NCI-H2107 treated with DMSO at 0.1 percent for 48 hours (cell line): Measurements from ENCODE around the gene EPHB2.
A peak's percentile ranks its signal among the peaks of the same experiment; 100 is the strongest.

ENCODE experiments used
- DNase-seq: peaks from one replicate; lab custom pipeline; 2025; ENCODE audit not compliant: unreplicated experiment; lab: John Stamatoyannopoulos, UW

The EPHB2 gene

GRCh38 chr1:22908880-22909426 lies 198.3 kb downstream of the EPHB2 start:
- no peak for DNase-seq

- DNase-seq = no peak
These were observed 199.6 kb downstream of the EPHB2 start for GRCh38 chr1:22910286-22910685.

- DNase-seq = no peak
These were observed 200.5 kb downstream of the EPHB2 start for GRCh38 chr1:22910986-22911651.

GRCh38 chr1:22912311-22912710 lies 201.7 kb downstream of the EPHB2 start:
- DNase-seq = no peak

- no peak for DNase-seq
These were observed 202.9 kb downstream of the EPHB2 start for GRCh38 chr1:22913421-22914141.

GRCh38 chr1:22914156-22914555 lies 203.5 kb downstream of the EPHB2 start:
- no peak for DNase-seq

GRCh38 chr1:22914633-22915217 lies 204.1 kb downstream of the EPHB2 start:
- DNase-seq = no peak

- no peak for DNase-seq
These were observed 204.6 kb downstream of the EPHB2 start for GRCh38 chr1:22915231-22915630.

GRCh38 chr1:22915816-22916470 lies 205.3 kb downstream of the EPHB2 start:
- DNase-seq = no peak

GRCh38 chr1:22916471-22916820 lies 205.8 kb downstream of the EPHB2 start:
- DNase-seq = peak; percentile 55

- no peak for DNase-seq
These were observed 207.3 kb downstream of the EPHB2 start for GRCh38 chr1:22917989-22918388.

- DNase-seq = no peak
These were observed 208.0 kb downstream of the EPHB2 start for GRCh38 chr1:22918644-22919043.

- DNase-seq = no peak
These were observed 208.8 kb downstream of the EPHB2 start for GRCh38 chr1:22919341-22920025.

- DNase-seq = no peak
These were observed 209.5 kb downstream of the EPHB2 start for GRCh38 chr1:22920026-22920733.

- DNase-seq = no peak
These were observed 210.3 kb downstream of the EPHB2 start for GRCh38 chr1:22920734-22921451.

GRCh38 chr1:22921452-22922126 lies 210.9 kb downstream of the EPHB2 start:
- no peak for DNase-seq

- no peak for DNase-seq
These were observed 212.0 kb downstream of the EPHB2 start for GRCh38 chr1:22922640-22923039.

- no peak for DNase-seq
These were observed 214.5 kb downstream of the EPHB2 start for GRCh38 chr1:22925111-22925510.

- DNase-seq = peak; percentile 30
These were observed 219.7 kb downstream of the EPHB2 start for GRCh38 chr1:22930240-22930912.
